Measurements from ENCODE around the gene COL6A2. TPM values are rescaled to one million over a fixed set of nuclear protein-coding genes. Genes with fewer than 3 reads are reported as not detected.
"Not testable (repeated sequence)": the region's sequence is repeated elsewhere in the genome, so short reads cannot be mapped to it uniquely, and the experiment has no call there.

Gene COL6A2
- total RNA-seq, 1 donor from 2014 or later: 157 TPM

GRCh38 chr21:46130831-46131587 lies 33.1 kb downstream of the COL6A2 start:
- intact Hi-C loops (cut with DNase I): no loop called here

GRCh38 chr21:46131588-46131837 lies 33.6 kb downstream of the COL6A2 start:
- DNase-seq (ENCODE audit: low spot score): no peak
- intact Hi-C loops (cut with DNase I): no loop called here

More at GRCh38 chr21:46130831-46131587, 33.1 kb downstream of the COL6A2 start:
- no peak for DNase-seq (ENCODE audit: low spot score)

GRCh38 chr21:46131838-46132651 lies 34.1 kb downstream of the COL6A2 start:
- no peak for DNase-seq (ENCODE audit: low spot score)
- intact Hi-C loops (cut with DNase I): no loop called here

- intact Hi-C loops (cut with DNase I): loop anchor here (1.0 kb wide), 1 partner anchor 41 kb away; no protein-coding TSS in a partner anchor
- no peak for DNase-seq (ENCODE audit: low spot score)
Observed at GRCh38 chr21:46135782-46136395, 38.0 kb downstream of the COL6A2 start.

GRCh38 chr21:46136739-46137349 lies 38.9 kb downstream of the COL6A2 start:
- intact Hi-C loops (cut with DNase I): loop anchor here (1.0 kb wide), 1 partner anchor 42 kb away; no protein-coding TSS in a partner anchor
- no peak for DNase-seq (ENCODE audit: low spot score)

GRCh38 chr21:46137908-46138307 lies 40.0 kb downstream of the COL6A2 start:
- no peak for DNase-seq (ENCODE audit: low spot score)
- intact Hi-C loops (cut with DNase I): no loop called here

- intact Hi-C loops (cut with DNase I): no loop called here
- no peak for DNase-seq (ENCODE audit: low spot score)
Observed at GRCh38 chr21:46138383-46138970, 40.6 kb downstream of the COL6A2 start.

GRCh38 chr21:46139686-46140085 lies 41.8 kb downstream of the COL6A2 start:
- intact Hi-C loops (cut with DNase I): loop anchor here (10.0 kb wide), 2 partner anchors 85 to 115 kb away; partner anchors contain the start of gene LSS
- no peak for DNase-seq (ENCODE audit: low spot score)

GRCh38 chr21:46140352-46141003 lies 42.6 kb downstream of the COL6A2 start:
- DNase-seq (ENCODE audit: low spot score): not testable (repeated sequence)
- intact Hi-C loops (cut with DNase I): loop anchor here (10.0 kb wide), 2 partner anchors 84 to 114 kb away; partner anchors contain the start of gene LSS

- intact Hi-C loops (cut with DNase I): loop anchor here (10.0 kb wide), 2 partner anchors 83 to 113 kb away; partner anchors contain the start of gene LSS
- no peak for DNase-seq (ENCODE audit: low spot score)
Observed at GRCh38 chr21:46141767-46142581, 44.1 kb downstream of the COL6A2 start.

GRCh38 chr21:46142582-46143473 lies 44.9 kb downstream of the COL6A2 start:
- no peak for DNase-seq (ENCODE audit: low spot score)
- intact Hi-C loops (cut with DNase I): loop anchor here (10.0 kb wide), 2 partner anchors 82 to 112 kb away; partner anchors contain the start of gene LSS

GRCh38 chr21:46144464-46145070 lies 46.7 kb downstream of the COL6A2 start:
- no peak for DNase-seq (ENCODE audit: low spot score)
- intact Hi-C loops (cut with DNase I): loop anchor here (10.0 kb wide), 2 partner anchors 80 to 110 kb away; partner anchors contain the start of gene LSS

GRCh38 chr21:46145159-46145839 lies 47.4 kb downstream of the COL6A2 start:
- intact Hi-C loops (cut with DNase I): loop anchor here (10.0 kb wide), 2 partner anchors 80 to 110 kb away; partner anchors contain the start of gene LSS
- no peak for DNase-seq (ENCODE audit: low spot score)

- intact Hi-C loops (cut with DNase I): loop anchor here (10.0 kb wide), 2 partner anchors 79 to 109 kb away; partner anchors contain the start of gene LSS
- no peak for DNase-seq (ENCODE audit: low spot score)
Observed at GRCh38 chr21:46145840-46146691, 48.2 kb downstream of the COL6A2 start.

GRCh38 chr21:46146856-46147255 lies 48.9 kb downstream of the COL6A2 start:
- intact Hi-C loops (cut with DNase I): loop anchor here (10.0 kb wide), 2 partner anchors 78 to 108 kb away; partner anchors contain the start of gene LSS
- no peak for DNase-seq (ENCODE audit: low spot score)

All from cardiac septum (tissue), 1 donor.